Measurements from ENCODE around the gene PAGR1. TPM values are rescaled to one million over a fixed set of nuclear protein-coding genes. Genes with fewer than 3 reads are reported as not detected.

Gene PAGR1
- total and polyA plus RNA-seq, 9 of the 15 experiments (the other 6 are each of a cell fraction or from before 2014, with no cell fraction given), result 1.4 to 58.2 (median 16.8) TPM

GRCh38 chr16:29766571-29766970, 49.4 kb upstream of the PAGR1 start (continued):
- no peak for TF ChIP-seq SRSF9 (IDR thresholded peaks at IDR 0.05; ENCODE audit: borderline replicate concordance, low read depth, low read length)
- TF ChIP-seq YY1 (IDR thresholded peaks at IDR 0.05; ENCODE audit: borderline replicate concordance in 1 of 3, control insufficient read depth in 1 of 3, extremely low read depth in 1 of 3, insufficient read depth in 3 of 3, insufficient read length in 1 of 3, insufficient replicate concordance in 2 of 3, low read depth in 1 of 3, low read length in 2 of 3), result no peak
- TF ChIP-seq ZBTB34 (CRISPR knock-in tag; IDR thresholded peaks at IDR 0.05), result no peak
- no peak for TF ChIP-seq ID3 (CRISPR knock-in tag; IDR thresholded peaks at IDR 0.05)
- no peak for TF ChIP-seq ID3 (tag; IDR thresholded peaks at IDR 0.05)
- no peak for TF ChIP-seq ZNF384 (IDR thresholded peaks at IDR 0.05; ENCODE audit: low read depth, low read length)

GRCh38 chr16:29767062-29767461, 48.9 kb upstream of the PAGR1 start:
- Histone ChIP-seq H3K4me3 (no peak overlapping the region), H3K9ac (ENCODE audit: insufficient read depth in 1 of 2, low read depth in 2 of 2, low read length in 2 of 2) (no peak overlapping the region), H3K27ac (ENCODE audit: extremely low read depth, low read depth, low read length) (no peak overlapping the region), H3K9me3 (replicated peaks; ENCODE audit: control insufficient read depth, insufficient read depth, low read depth, low read length) (no peaks in the 10 kb centered on the region), H3K27me3 (ENCODE audit: control insufficient read depth in 2 of 2, insufficient read depth in 2 of 2, low read length in 2 of 2) (no peaks in the 10 kb centered on the region), H3K4me2 (ENCODE audit: insufficient read depth, low read length) (no peak overlapping the region), H3K4me1 (replicated peaks in 1 of 2; ENCODE audit: control insufficient read depth in 2 of 2, insufficient read depth in 2 of 2, low read length in 2 of 2) (peaks cover 6 to 11% of the 10 kb centered on the region in 2 experiments), H3K79me2 (ENCODE audit: control insufficient read depth, insufficient read depth, low read length) (no peaks in the 10 kb centered on the region), H4K20me1 (replicated peaks; ENCODE audit: control insufficient read depth, insufficient read depth, low read length) (no peaks in the 10 kb centered on the region), H2AFZ (ENCODE audit: low read depth, low read length) (no peak overlapping the region), H3K36me3 (ENCODE audit: control insufficient read depth, insufficient read depth, low read length) (no peaks in the 10 kb centered on the region), H3K9me1 (ENCODE audit: control insufficient read depth, insufficient read depth, low read length) (no peaks in the 10 kb centered on the region)
- WGBS (ENCODE audit: insufficient coverage, low coverage, missing lambda C conversion rate), result 50% methylated on average over 3 of the region's 3 CpGs
- FAIRE-seq (no peak), DNase-seq (ENCODE audit: extremely low read depth in 1 of 4, low spot score in 3 of 4) (no peak), ATAC-seq (no peak)
- no TSS peak for BruUV-seq (replicated peaks)
- in situ Hi-C loops (cut with MboI) (no loop called here), intact Hi-C loops (cut with micrococcal nuclease) (no loop called here)
- POLR2A ChIA-PET, result interaction anchor here (0.6 to 1.0 kb wide), 2 partner anchors 10 to 67 kb away, joined by 3 read pairs; no protein-coding TSS in a partner anchor
- CTCF ChIA-PET (ENCODE audit: low intra/inter-chr PET ratio), result no interaction called here
- no peak for TF ChIP-seq SNAPC5 (CRISPR knock-in tag; IDR thresholded peaks at IDR 0.05)
- no peak for TF ChIP-seq RBFOX2 (IDR thresholded peaks at IDR 0.05; ENCODE audit: low read depth, low read length)
- no peak for TF ChIP-seq CTCF (IDR thresholded peaks at IDR 0.05 in 2 of 3, conservative IDR thresholded peaks at IDR 0.05 in 1 of 3; ENCODE audit: insufficient read depth in 2 of 3, low read depth in 1 of 3, low read length in 3 of 3)
- no peak for TF ChIP-seq KLF13 (tag; IDR thresholded peaks at IDR 0.05; ENCODE audit: borderline replicate concordance, low read depth)
- TF ChIP-seq ZNF444 (CRISPR knock-in tag; IDR thresholded peaks at IDR 0.05), result no peak
- TF ChIP-seq U2AF1 (optimal IDR thresholded peaks at IDR 0.05; ENCODE audit: low read depth, low read length), result no peak
- TF ChIP-seq ZBTB8A (IDR thresholded peaks at IDR 0.05; ENCODE audit: partially characterized antibody), result no peak
- no peak for TF ChIP-seq HDAC1 (IDR thresholded peaks at IDR 0.05)
- TF ChIP-seq TRIM24 (IDR thresholded peaks at IDR 0.05), result no peak
- no peak for TF ChIP-seq BRCA1 (IDR thresholded peaks at IDR 0.05)
- no peak for TF ChIP-seq BRCA1 (CRISPR knock-in tag; IDR thresholded peaks at IDR 0.05)
- TF ChIP-seq ZNF764 (CRISPR knock-in tag; IDR thresholded peaks at IDR 0.05; ENCODE audit: low read depth), result no peak

Measured in K562 (cell line).